ENCODE results near the gene RPS6KC1.
"Not testable (repeated sequence)": the region's sequence is repeated elsewhere in the genome, so short reads cannot be mapped to it uniquely, and the experiment has no call there.

RPS6KC1 gene

GRCh38 chr1:213051127-213051880, at the start of gene RPS6KC1:
TSS of gene RPS6KC1 (plus strand) at chr1:213051241. CDS start at chr1:213051405, 164 bp downstream.
- peak; percentile 89 for DNase-seq (ENCODE audit: low read depth)

GRCh38 chr1:213003256-213003655, 47.8 kb upstream of the RPS6KC1 start:
- DNase-seq (ENCODE audit: low read depth), result no peak

- DNase-seq (ENCODE audit: low read depth), result no peak
Measured at GRCh38 chr1:213008564-213008963, 42.5 kb upstream of the RPS6KC1 start.

GRCh38 chr1:213014642-213015041, 36.4 kb upstream of the RPS6KC1 start:
- DNase-seq (ENCODE audit: low read depth), result peak; percentile 38

- peak; percentile 97 for DNase-seq (ENCODE audit: low read depth)
Measured at GRCh38 chr1:213015099-213016050, 35.7 kb upstream of the RPS6KC1 start, which contains the start of gene ANGEL2. TSS of gene ANGEL2 (minus strand) at chr1:213015867. CDS start at chr1:213015671, 196 bp downstream.

GRCh38 chr1:213017447-213018273, 33.4 kb upstream of the RPS6KC1 start:
- DNase-seq (ENCODE audit: low read depth), result no peak

- DNase-seq (ENCODE audit: low read depth), result no peak
Measured at GRCh38 chr1:213019450-213019849, 31.6 kb upstream of the RPS6KC1 start.

GRCh38 chr1:213020016-213020415, 31.0 kb upstream of the RPS6KC1 start:
- DNase-seq (ENCODE audit: low read depth), result no peak

GRCh38 chr1:213027024-213027423, 24.0 kb upstream of the RPS6KC1 start:
- not testable (repeated sequence) for DNase-seq (ENCODE audit: low read depth)

- DNase-seq (ENCODE audit: low read depth), result no peak
Measured at GRCh38 chr1:213032651-213033050, 18.4 kb upstream of the RPS6KC1 start.

GRCh38 chr1:213034713-213035112, 16.3 kb upstream of the RPS6KC1 start:
- no peak for DNase-seq (ENCODE audit: low read depth)

GRCh38 chr1:213035573-213035972, 15.5 kb upstream of the RPS6KC1 start:
- no peak for DNase-seq (ENCODE audit: low read depth)

GRCh38 chr1:213041443-213041842, 9.6 kb upstream of the RPS6KC1 start:
- peak; percentile 77 for DNase-seq (ENCODE audit: low read depth)

- not testable (repeated sequence) for DNase-seq (ENCODE audit: low read depth)
Measured at GRCh38 chr1:213045321-213046226, 5.5 kb upstream of the RPS6KC1 start.

- no peak for DNase-seq (ENCODE audit: low read depth)
Measured at GRCh38 chr1:213049232-213049631, 1.8 kb upstream of the RPS6KC1 start.

GRCh38 chr1:213050745-213051126, 305 bp upstream of the RPS6KC1 start:
- DNase-seq (ENCODE audit: low read depth), result no peak

- no peak for DNase-seq (ENCODE audit: low read depth)
Measured at GRCh38 chr1:213051881-213052202, 801 bp downstream of the RPS6KC1 start.

- no peak for DNase-seq (ENCODE audit: low read depth)
Measured at GRCh38 chr1:213053455-213053854, 2.4 kb downstream of the RPS6KC1 start.

- no peak for DNase-seq (ENCODE audit: low read depth)
Measured at GRCh38 chr1:213054142-213054541, 3.1 kb downstream of the RPS6KC1 start.

- DNase-seq (ENCODE audit: low read depth), result no peak
Measured at GRCh38 chr1:213054733-213055591, 3.9 kb downstream of the RPS6KC1 start.

Data from ELR (cell line).